ENCODE results near the gene RNF224. TPM values are rescaled to one million over a fixed set of nuclear protein-coding genes. Genes with fewer than 3 reads are reported as not detected.
A peak's percentile ranks its signal among the peaks of the same experiment; 100 is the strongest.

RNF224 gene
- polyA plus RNA-seq, 1 of the 3 experiments (the other 2 are of a cell fraction), result 0.03 TPM

GRCh38 chr9:137202966-137203365 is 24.3 kb upstream of the RNF224 start:
- CTCF ChIA-PET, result no interaction called here
- H3K4me3 ChIP-seq (ENCODE audit: low read depth in 2 of 2, low read length in 1 of 2), result no peak overlapping the region
- peaks cover 22 to 55% of the 10 kb centered on the region in 2 experiments for H3K4me1 ChIP-seq (ENCODE audit: control insufficient read depth in 1 of 2, insufficient read depth in 2 of 2, low read depth in 1 of 2, low read length in 1 of 2)
- H3K36me3 ChIP-seq (replicated peaks in 1 of 2; ENCODE audit: control insufficient read depth in 1 of 2, insufficient read depth in 2 of 2, low read length in 1 of 2), result no peaks in the 10 kb centered on the region
- 86% methylated on average over 8 of the region's 8 CpGs for WGBS (ENCODE audit: low lambda C conversion rate)
- TF ChIP-seq USF1 (IDR thresholded peaks at IDR 0.05; ENCODE audit: borderline replicate concordance, low read depth), result no peak
- TF ChIP-seq TAF1 (IDR thresholded peaks at IDR 0.05; ENCODE audit: borderline replicate concordance, low read depth, low read length), result no peak
- TF ChIP-seq USF2 (IDR thresholded peaks at IDR 0.05; ENCODE audit: borderline replicate concordance, low read depth, low read length), result no peak
- no peak for TF ChIP-seq FOSL2 (IDR thresholded peaks at IDR 0.05; ENCODE audit: borderline replicate concordance, low read depth)
- TF ChIP-seq GABPA (IDR thresholded peaks at IDR 0.05; ENCODE audit: low read depth), result no peak
- TF ChIP-seq IRF3 (IDR thresholded peaks at IDR 0.05; ENCODE audit: low read depth, low read length), result no peak
- no peak for TF ChIP-seq TCF12 (IDR thresholded peaks at IDR 0.05)
- TF ChIP-seq CHD2 (IDR thresholded peaks at IDR 0.05; ENCODE audit: low read length, partially characterized antibody), result no peak
- TF ChIP-seq CTCF (IDR thresholded peaks at IDR 0.05), result no peak
- H4K20me1 ChIP-seq (ENCODE audit: insufficient read depth), result peaks cover 15% of the 10 kb centered on the region
- POLR2A ChIA-PET, result interaction anchor here (1.2 kb wide), 1 partner anchor 64 kb away, joined by 3 read pairs; the partner anchor contains the start of gene GRIN1
- no peak overlapping the region for H3K9ac ChIP-seq
- H3K27me3 ChIP-seq (ENCODE audit: insufficient read depth), result no peaks in the 10 kb centered on the region
- DNase-seq, result no peak
- H3K9me3 ChIP-seq, result no peaks in the 10 kb centered on the region
- H3K27ac ChIP-seq (ENCODE audit: low read depth in 2 of 2, low read length in 1 of 2), result no peak overlapping the region
- peaks cover 14% of the 10 kb centered on the region for H3F3A ChIP-seq (replicated peaks; ENCODE audit: insufficient read depth)
- H3K4me2 ChIP-seq, result no peak overlapping the region
- no peaks in the 10 kb centered on the region for H3K9me2 ChIP-seq
- peaks cover 81% of the 10 kb centered on the region for H3K79me2 ChIP-seq (ENCODE audit: insufficient read depth)
- no peak overlapping the region for H2AFZ ChIP-seq (ENCODE audit: low read depth)

GRCh38 chr9:137204731-137205125 is 22.6 kb upstream of the RNF224 start:
- Histone ChIP-seq H3K4me2 (peak overlapping the region; percentile 100), H3K79me2 (ENCODE audit: insufficient read depth) (peaks cover 69% of the 10 kb centered on the region), H4K20me1 (ENCODE audit: insufficient read depth) (no peaks in the 10 kb centered on the region), H3K9me2 (no peaks in the 10 kb centered on the region), H3K36me3 (replicated peaks in 1 of 2; ENCODE audit: control insufficient read depth in 1 of 2, insufficient read depth in 2 of 2, low read length in 1 of 2) (no peaks in the 10 kb centered on the region), H3K27me3 (ENCODE audit: insufficient read depth) (no peaks in the 10 kb centered on the region), H3F3A (replicated peaks; ENCODE audit: insufficient read depth) (peaks cover 14% of the 10 kb centered on the region), H3K27ac (ENCODE audit: low read depth in 2 of 2, low read length in 1 of 2) (no peak overlapping the region; a peak in 1 of 4 replicates), H2AFZ (ENCODE audit: low read depth) (peak overlapping the region; percentile 56; the same call in 1 of the 2 replicates), H3K4me1 (ENCODE audit: control insufficient read depth in 1 of 2, insufficient read depth in 2 of 2, low read depth in 1 of 2, low read length in 1 of 2) (peaks cover 11 to 38% of the 10 kb centered on the region in 2 experiments), H3K4me3 (ENCODE audit: low read depth in 2 of 2, low read length in 1 of 2) (peak overlapping the region; percentile 87 to 100), H3K9me3 (no peaks in the 10 kb centered on the region), H3K9ac (peak overlapping the region; percentile 99)
- no peak for TF ChIP-seq YY1 (IDR thresholded peaks at IDR 0.05; ENCODE audit: low read depth)
- TF ChIP-seq CTCF (IDR thresholded peaks at IDR 0.05), result no peak
- no peak for TF ChIP-seq FOSL2 (IDR thresholded peaks at IDR 0.05; ENCODE audit: borderline replicate concordance, low read depth)
- no peak for TF ChIP-seq USF2 (IDR thresholded peaks at IDR 0.05; ENCODE audit: borderline replicate concordance, low read depth, low read length)
- no peak for TF ChIP-seq USF1 (IDR thresholded peaks at IDR 0.05; ENCODE audit: borderline replicate concordance, low read depth)
- no peak for TF ChIP-seq MEF2A (IDR thresholded peaks at IDR 0.05; ENCODE audit: borderline replicate concordance, low read depth)
- no peak for TF ChIP-seq RXRA (IDR thresholded peaks at IDR 0.05; ENCODE audit: borderline replicate concordance, low read depth)
- TF ChIP-seq FOXM1 (IDR thresholded peaks at IDR 0.05; ENCODE audit: low read depth), result no peak
- no peak for TF ChIP-seq IRF3 (IDR thresholded peaks at IDR 0.05; ENCODE audit: low read depth, low read length)
- no peak for TF ChIP-seq MXI1 (IDR thresholded peaks at IDR 0.05; ENCODE audit: low read depth, low read length)
- TF ChIP-seq POLR2AphosphoS5 (IDR thresholded peaks at IDR 0.05; ENCODE audit: low read depth, low read length), result no peak
- ChIA-PET CTCF (interaction anchor here (0.8 to 2.5 kb wide), 6 partner anchors 15 to 155 kb away, joined by 4 to 9 read pairs (median 4); partner anchors contain the start of gene RNF224), POLR2A (interaction anchor here (0.6 to 1.5 kb wide), 9 partner anchors 9 to 165 kb away, joined by 3 to 6 read pairs (median 3); partner anchors contain the start of genes RNF224 and SSNA1)
- DNase-seq, result no peak
- WGBS (ENCODE audit: low lambda C conversion rate), result 4% methylated on average over 13 of the region's 21 CpGs

Data from SK-N-SH (cell line).